Activated CD4-positive, alpha-beta T cell treated with anti-CD3 and anti-CD28 coated beads, Interleukin-2, amount 10 ng/mL, durations not matched to agents 24 days and 14 days (primary cell): Measurements from ENCODE around the gene OGDH. TPM values are rescaled to one million over a fixed set of nuclear protein-coding genes. Genes with fewer than 3 reads are reported as not detected.
A peak's percentile ranks its signal among the peaks of the same experiment; 100 is the strongest.
"Not testable (repeated sequence)": the region's sequence is repeated elsewhere in the genome, so short reads cannot be mapped to it uniquely, and the experiment has no call there.

Experiments used
- DNase-seq: peaks from one replicate; pipeline ENCODE4 v3.0.0; 2022
- H3K27ac Mint-ChIP-seq: one replicate; pipeline ENCODE4 v1.8.0; 2022; ENCODE audit warnings: mild to moderate bottlenecking, mixed read lengths
- H3K27me3 Mint-ChIP-seq: one replicate; pipeline ENCODE4 v1.8.0; 2022; ENCODE audit warnings: mixed read lengths
- H3K36me3 Mint-ChIP-seq: one replicate; pipeline ENCODE4 v1.8.0; 2022; ENCODE audit warnings: low read depth, mild to moderate bottlenecking, mixed read lengths
- H3K4me1 Mint-ChIP-seq: one replicate; pipeline ENCODE4 v1.8.0; 2021; ENCODE audit warnings: mixed read lengths
- H3K4me3 Mint-ChIP-seq: one replicate; pipeline ENCODE4 v1.8.0; 2022; ENCODE audit warnings: mild to moderate bottlenecking, moderate library complexity, mixed read lengths
- H3K9me3 Mint-ChIP-seq: one replicate; pipeline ENCODE4 v1.8.0; 2021; ENCODE audit warnings: mixed read lengths
- intact Hi-C: fragments of 100-400 bp; cut with micrococcal nuclease; formaldehyde crosslinking; loops from one replicate; pipeline ENCODE4 v1.15.1; 2023
- total RNA-seq: library from RNA; stranded (reverse); gene quantifications from 2 replicates; pipeline ENCODE4 v1.2.3, GENCODE V29; 2022

Gene OGDH
- total RNA-seq, 1 donor from 2014 or later = 102 TPM

- Mint-ChIP-seq H3K36me3 (no peaks in the 10 kb centered on the region), H3K27ac (no peak overlapping the region), H3K4me3 (no peak overlapping the region), H3K9me3 (no peaks in the 10 kb centered on the region), H3K27me3 (peaks cover 13% of the 10 kb centered on the region), H3K4me1 (peaks cover 12% of the 10 kb centered on the region)
- intact Hi-C loops = no loop called here
- DNase-seq = no peak
Observed at GRCh38 chr7:44590910-44591309, 15.5 kb upstream of the OGDH start.

GRCh38 chr7:44595934-44596635 lies 10.3 kb upstream of the OGDH start:
- peaks cover 23% of the 10 kb centered on the region for H3K27me3 Mint-ChIP-seq
- no peak overlapping the region for H3K27ac Mint-ChIP-seq
- no peaks in the 10 kb centered on the region for H3K36me3 Mint-ChIP-seq
- no peak for DNase-seq
- H3K4me3 Mint-ChIP-seq = no peak overlapping the region
- peaks cover 2% of the 10 kb centered on the region for H3K4me1 Mint-ChIP-seq
- no peaks in the 10 kb centered on the region for H3K9me3 Mint-ChIP-seq
- intact Hi-C loops = no loop called here

GRCh38 chr7:44597181-44597580 lies 9.2 kb upstream of the OGDH start:
- H3K9me3 Mint-ChIP-seq, H3K27ac Mint-ChIP-seq, H3K36me3 Mint-ChIP-seq, H3K4me1 Mint-ChIP-seq, intact Hi-C loops, H3K4me3 Mint-ChIP-seq, DNase-seq: not testable (repeated sequence)
- peaks cover 29% of the 10 kb centered on the region for H3K27me3 Mint-ChIP-seq

- no peaks in the 10 kb centered on the region for H3K9me3 Mint-ChIP-seq
- DNase-seq = no peak
- intact Hi-C loops = no loop called here
- H3K4me3 Mint-ChIP-seq = no peak overlapping the region
- peaks cover 24% of the 10 kb centered on the region for H3K27me3 Mint-ChIP-seq
- H3K36me3 Mint-ChIP-seq = no peaks in the 10 kb centered on the region
- no peak overlapping the region for H3K27ac Mint-ChIP-seq
- H3K4me1 Mint-ChIP-seq = peaks cover 2% of the 10 kb centered on the region
Observed at GRCh38 chr7:44599222-44599621, 7.2 kb upstream of the OGDH start.

GRCh38 chr7:44602576-44602910 lies 3.9 kb upstream of the OGDH start:
- Mint-ChIP-seq H3K4me1 (peaks cover 14% of the 10 kb centered on the region), H3K36me3 (peaks cover 10% of the 10 kb centered on the region), H3K4me3 (no peak overlapping the region), H3K27ac (no peak overlapping the region), H3K9me3 (no peaks in the 10 kb centered on the region), H3K27me3 (peaks cover 25% of the 10 kb centered on the region)
- intact Hi-C loops = no loop called here
- DNase-seq = no peak

- intact Hi-C loops = no loop called here
- Mint-ChIP-seq H3K36me3 (peaks cover 11% of the 10 kb centered on the region), H3K27me3 (peaks cover 25% of the 10 kb centered on the region)
Observed at GRCh38 chr7:44603193-44603592, 3.2 kb upstream of the OGDH start.

GRCh38 chr7:44604941-44605340 lies 1.5 kb upstream of the OGDH start:
- no peak for DNase-seq
- peaks cover 12% of the 10 kb centered on the region for H3K36me3 Mint-ChIP-seq
- H3K27me3 Mint-ChIP-seq = peaks cover 18% of the 10 kb centered on the region
- intact Hi-C loops = loop anchor here (5.0 kb wide), 1 partner anchor 372 kb away; the partner anchor contains the start of gene MYO1G
- no peaks in the 10 kb centered on the region for H3K9me3 Mint-ChIP-seq
- no peak overlapping the region for H3K27ac Mint-ChIP-seq
- peaks cover 24% of the 10 kb centered on the region for H3K4me1 Mint-ChIP-seq
- peak overlapping the region; percentile 29 for H3K4me3 Mint-ChIP-seq

More at GRCh38 chr7:44603193-44603592, 3.2 kb upstream of the OGDH start:
- Mint-ChIP-seq H3K4me1 (peaks cover 16% of the 10 kb centered on the region), H3K27ac (no peak overlapping the region), H3K9me3 (no peaks in the 10 kb centered on the region), H3K4me3 (no peak overlapping the region)
- no peak for DNase-seq

GRCh38 chr7:44607141-44608068 lies 978 bp downstream of the OGDH start:
- H3K4me3 Mint-ChIP-seq = peak overlapping the region; percentile 99
- H3K27me3 Mint-ChIP-seq = peaks cover 7% of the 10 kb centered on the region
- no peak for DNase-seq
- H3K9me3 Mint-ChIP-seq = no peaks in the 10 kb centered on the region
- peaks cover 35% of the 10 kb centered on the region for H3K4me1 Mint-ChIP-seq
- H3K27ac Mint-ChIP-seq = peak overlapping the region; percentile 100
- H3K36me3 Mint-ChIP-seq = peaks cover 16% of the 10 kb centered on the region
- intact Hi-C loops = loop anchor here (1.0 to 5.0 kb wide), 6 partner anchors 10 to 503 kb away; partner anchors contain the start of genes CCM2, MYO1G and TBRG4

- intact Hi-C loops = loop anchor here (5.0 kb wide), 1 partner anchor 368 kb away; the partner anchor contains the start of gene MYO1G
- Mint-ChIP-seq H3K9me3 (no peaks in the 10 kb centered on the region), H3K36me3 (peaks cover 16% of the 10 kb centered on the region), H3K4me3 (peak overlapping the region; percentile 52), H3K4me1 (peaks cover 36% of the 10 kb centered on the region), H3K27ac (peak overlapping the region; percentile 17), H3K27me3 (peaks cover 4% of the 10 kb centered on the region)
- peak; percentile 73 for DNase-seq
Observed at GRCh38 chr7:44608916-44609648, 2.7 kb downstream of the OGDH start.

GRCh38 chr7:44609829-44610228 lies 3.4 kb downstream of the OGDH start:
- H3K27ac Mint-ChIP-seq = peak overlapping the region; percentile 65
- peak overlapping the region; percentile 15 for H3K4me3 Mint-ChIP-seq
- peaks cover 21% of the 10 kb centered on the region for H3K36me3 Mint-ChIP-seq
- no peaks in the 10 kb centered on the region for H3K9me3 Mint-ChIP-seq
- peaks cover 42% of the 10 kb centered on the region for H3K4me1 Mint-ChIP-seq
- intact Hi-C loops = loop anchor here (5.0 kb wide), 1 partner anchor 367 kb away; the partner anchor contains the start of gene MYO1G
- DNase-seq = no peak
- peaks cover 3% of the 10 kb centered on the region for H3K27me3 Mint-ChIP-seq

GRCh38 chr7:44615149-44615611 lies 8.8 kb downstream of the OGDH start:
- peaks cover 55% of the 10 kb centered on the region for H3K4me1 Mint-ChIP-seq
- intact Hi-C loops = no loop called here
- peak overlapping the region; percentile 64 for H3K4me3 Mint-ChIP-seq
- no peaks in the 10 kb centered on the region for H3K27me3 Mint-ChIP-seq
- peaks cover 28% of the 10 kb centered on the region for H3K36me3 Mint-ChIP-seq
- H3K9me3 Mint-ChIP-seq = no peaks in the 10 kb centered on the region
- peak overlapping the region; percentile 81 for H3K27ac Mint-ChIP-seq
- peak; percentile 70 for DNase-seq

GRCh38 chr7:44615793-44616192 lies 9.4 kb downstream of the OGDH start:
- Mint-ChIP-seq H3K4me3 (no peak overlapping the region), H3K27me3 (no peaks in the 10 kb centered on the region), H3K36me3 (peaks cover 29% of the 10 kb centered on the region), H3K9me3 (no peaks in the 10 kb centered on the region), H3K4me1 (peaks cover 53% of the 10 kb centered on the region), H3K27ac (peak overlapping the region; percentile 81)
- intact Hi-C loops = no loop called here
- DNase-seq = no peak

GRCh38 chr7:44616545-44616944 lies 10.1 kb downstream of the OGDH start:
- no peak for DNase-seq
- intact Hi-C loops = no loop called here
- H3K9me3 Mint-ChIP-seq = no peaks in the 10 kb centered on the region
- no peaks in the 10 kb centered on the region for H3K27me3 Mint-ChIP-seq
- peaks cover 59% of the 10 kb centered on the region for H3K4me1 Mint-ChIP-seq
- H3K36me3 Mint-ChIP-seq = peaks cover 35% of the 10 kb centered on the region
- no peak overlapping the region for H3K4me3 Mint-ChIP-seq
- H3K27ac Mint-ChIP-seq = no peak overlapping the region
